HG02943 (cell line): Measurements from ENCODE around the gene FAM120A.

Experiments used
- ATAC-seq: cut with Tn5 transposase; IDR thresholded peaks from one replicate; pipeline ENCODE4 v1.9.1; 2021; ENCODE audit warnings: mild to moderate bottlenecking, low read depth, moderate library complexity; ENCODE audit not compliant: unreplicated experiment

Gene FAM120A

DNA sequence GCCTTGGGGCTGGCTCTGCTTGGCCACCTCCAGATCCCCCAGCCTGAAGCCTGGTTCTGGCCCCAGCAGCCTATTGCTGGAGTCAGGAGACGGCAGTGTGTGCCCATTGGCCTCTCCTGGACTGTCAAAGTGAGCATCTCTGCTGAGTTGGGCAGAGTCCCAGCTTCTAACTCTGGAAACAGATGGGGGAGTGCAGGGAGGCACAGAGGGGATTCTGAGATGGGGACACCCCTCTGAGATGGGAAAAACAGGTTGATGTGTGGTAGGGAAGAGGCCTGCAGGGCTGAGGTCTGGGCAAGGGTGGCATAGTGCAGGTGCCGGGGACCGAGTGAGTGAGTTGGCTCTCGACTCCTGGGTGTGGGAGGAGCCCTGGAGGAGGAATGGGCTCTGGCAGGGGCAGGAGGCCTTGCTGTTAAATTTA, 152.4 kb downstream of the FAM120A start:
- no peak for ATAC-seq

DNA sequence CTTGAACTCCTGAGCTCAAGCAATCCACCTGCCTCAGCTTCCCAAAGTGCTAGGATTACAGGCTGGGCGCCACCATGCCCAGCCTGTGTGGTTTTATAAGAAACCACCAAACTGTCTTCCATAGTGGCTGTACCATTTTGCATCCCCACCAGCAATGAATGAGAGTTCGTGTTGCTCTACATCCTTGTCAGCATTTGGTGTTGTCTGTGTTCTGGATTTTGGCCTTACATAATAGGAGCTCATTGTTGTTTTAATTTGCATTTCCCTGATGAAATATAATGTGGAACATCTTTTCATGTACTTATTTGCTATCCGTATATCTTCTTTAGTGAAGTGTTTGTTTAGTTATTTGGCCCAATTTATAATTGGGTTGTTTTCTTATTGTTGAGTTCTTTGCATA, 154.7 kb downstream of the FAM120A start:
- no peak for ATAC-seq

- no peak for ATAC-seq
These were observed 158.7 kb downstream of the FAM120A start for GRCh38 chr9:93610206-93610605.

- ATAC-seq = no peak
These were observed 160.7 kb downstream of the FAM120A start for GRCh38 chr9:93612052-93612795.

DNA sequence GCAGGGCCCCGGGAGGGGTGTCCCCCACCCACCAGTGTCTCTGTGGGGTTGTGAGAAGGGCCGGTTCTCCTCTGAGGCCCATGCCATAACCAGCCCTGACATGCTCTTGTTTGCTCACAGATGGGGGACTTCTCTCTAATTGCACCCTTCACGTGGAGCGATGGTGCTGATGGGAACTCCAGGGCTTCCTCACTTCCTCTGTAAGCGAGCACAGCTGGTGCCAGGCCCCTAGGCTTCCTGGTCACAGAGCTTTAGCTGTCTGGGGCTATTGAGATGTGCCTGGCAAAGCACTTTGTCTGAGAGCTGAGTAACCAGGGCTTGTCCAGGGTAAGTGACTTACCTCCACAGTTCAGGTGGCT, 161.3 kb downstream of the FAM120A start:
- ATAC-seq = no peak

- no peak for ATAC-seq
These were observed 161.7 kb downstream of the FAM120A start for GRCh38 chr9:93613174-93613573.

DNA sequence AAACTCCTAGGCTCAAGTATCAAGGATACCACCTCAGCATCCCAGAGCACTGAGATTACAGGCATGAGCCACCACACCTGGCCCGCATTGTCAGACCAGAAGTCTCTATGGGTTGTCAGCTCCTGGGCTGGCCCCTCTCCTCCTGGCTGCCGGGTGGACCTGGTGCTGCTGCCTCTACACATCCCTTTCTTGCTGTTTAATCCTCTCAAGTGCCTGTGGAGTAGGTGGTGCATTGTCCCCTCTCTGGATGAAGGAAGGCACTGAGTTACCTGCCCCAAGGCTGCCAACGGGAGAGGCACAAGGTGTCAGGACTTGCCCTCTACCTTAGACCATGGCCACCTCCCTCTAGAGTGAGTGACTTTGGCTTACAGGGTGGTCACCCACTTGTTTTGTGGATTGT, 162.3 kb downstream of the FAM120A start:
- no peak for ATAC-seq

DNA sequence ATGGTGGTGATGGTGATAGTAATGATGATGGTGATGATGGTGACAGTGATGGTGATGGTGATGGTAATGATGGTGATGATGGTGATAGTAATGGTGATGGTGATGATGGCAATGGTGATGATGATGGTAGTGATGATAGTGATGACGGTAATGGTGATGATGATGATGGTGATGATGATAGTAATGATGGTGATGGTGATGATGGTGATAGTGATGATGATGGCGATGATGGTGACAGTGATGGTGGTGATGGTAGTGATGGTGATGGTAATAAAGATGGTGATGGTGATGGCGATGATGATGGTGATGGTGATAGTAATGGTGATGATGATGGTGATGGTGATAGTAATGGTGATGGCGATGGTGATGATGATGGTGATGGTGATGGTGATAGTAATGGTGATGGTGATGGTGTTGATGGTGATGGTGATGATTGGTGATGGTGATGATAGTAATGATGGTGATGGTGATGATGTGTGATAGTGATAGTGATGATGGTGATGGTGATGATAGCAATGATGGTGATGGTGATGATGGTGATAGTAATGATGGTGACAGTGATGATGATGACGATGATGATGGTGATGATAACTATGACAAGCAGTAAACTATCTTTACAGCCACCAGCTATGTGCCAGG, 163.5 kb downstream of the FAM120A start:
- ATAC-seq = no peak
